Heart left ventricle (tissue), 13 donors: ENCODE results near the gene EVX2.

Experiments
- CTCF ChIP-seq, 12 donors: fragments of 200-600 bp; sonication (generic) in 4 of 12; IDR thresholded peaks; one replicate each; pipeline versions ENCODE4 v1.5.0 to v1.8.0; 2018 to 2022; ENCODE audit warnings: antibody characterized with exemption in 12 of 12, mild to moderate bottlenecking in 5 of 12
- POLR2A ChIP-seq, 2 donors: fragments of 450-650 bp; IDR thresholded peaks; one replicate each; pipeline ENCODE4 v1.6.1; 2017; ENCODE audit warnings: antibody characterized with exemption in 2 of 2, mild to moderate bottlenecking in 2 of 2, moderate library complexity in 2 of 2
- donor health status: ischemic (EF 13 %, LVEDD 7.1; RV severe dilation, severe dysfunction).
- donor health status: DM: no; HTN: yes; CAD: no.
- donor health status: DM: no; HTN: no; CAD: no.
- donor health status: ischemic (EF 25% LVEDD 6.9; RV normal size, moderate dysfunction).
- donor health status: ischemic (EF 25% LVEDD 5.7; RV mildly dilated, moderate dysfunction).
- donor health status: ischemic (EF 35%, LVEDD 5.7; RV mildly dilated, moderate dysfunction).
- donor health status: nonischemic (EF 11% LVEDD 7.7; RV severe dilation, severe dysfunction).
- donor health status: DM: yes; HTN: yes; CAD: no.
- donor health status: PGD.
- donor health status: ischemic (EF 29% LVEDD 5.4; RV normal size, mild dysfunction).
- donor health status: nonischemic (EF 23%, LVEDD 6.1; RV moderate dilation, normal function).

GRCh38 chr2:176103194-176103593 lies 19.4 kb upstream of the EVX2 start:
- TF ChIP-seq CTCF (IDR thresholded peaks at IDR 0.05), result no peak
- TF ChIP-seq POLR2A (IDR thresholded peaks at IDR 0.05), result no peak
